ENCODE data around the gene MYCBP.

DNA sequence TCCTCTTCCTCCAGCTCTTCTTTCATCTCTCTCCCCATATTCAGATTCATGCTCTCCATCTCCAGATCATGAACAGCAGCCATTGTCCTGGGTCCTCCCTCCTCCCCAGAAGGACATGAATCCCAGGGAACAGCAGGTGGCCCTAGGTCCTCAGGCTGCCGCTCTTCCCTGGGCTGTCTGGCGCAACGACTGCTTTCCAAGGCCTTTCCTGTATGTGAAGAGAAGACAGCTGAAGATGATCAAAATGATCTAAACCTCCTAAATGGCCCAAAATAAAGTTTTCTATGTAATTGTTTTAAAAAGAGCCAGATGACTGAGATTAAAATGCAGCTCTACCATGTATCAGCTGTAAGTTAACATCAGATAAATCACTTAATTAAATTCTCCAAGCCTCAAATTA is 46.0 kb upstream of the MYCBP start:
- TF ChIP-seq, protein P1, sequence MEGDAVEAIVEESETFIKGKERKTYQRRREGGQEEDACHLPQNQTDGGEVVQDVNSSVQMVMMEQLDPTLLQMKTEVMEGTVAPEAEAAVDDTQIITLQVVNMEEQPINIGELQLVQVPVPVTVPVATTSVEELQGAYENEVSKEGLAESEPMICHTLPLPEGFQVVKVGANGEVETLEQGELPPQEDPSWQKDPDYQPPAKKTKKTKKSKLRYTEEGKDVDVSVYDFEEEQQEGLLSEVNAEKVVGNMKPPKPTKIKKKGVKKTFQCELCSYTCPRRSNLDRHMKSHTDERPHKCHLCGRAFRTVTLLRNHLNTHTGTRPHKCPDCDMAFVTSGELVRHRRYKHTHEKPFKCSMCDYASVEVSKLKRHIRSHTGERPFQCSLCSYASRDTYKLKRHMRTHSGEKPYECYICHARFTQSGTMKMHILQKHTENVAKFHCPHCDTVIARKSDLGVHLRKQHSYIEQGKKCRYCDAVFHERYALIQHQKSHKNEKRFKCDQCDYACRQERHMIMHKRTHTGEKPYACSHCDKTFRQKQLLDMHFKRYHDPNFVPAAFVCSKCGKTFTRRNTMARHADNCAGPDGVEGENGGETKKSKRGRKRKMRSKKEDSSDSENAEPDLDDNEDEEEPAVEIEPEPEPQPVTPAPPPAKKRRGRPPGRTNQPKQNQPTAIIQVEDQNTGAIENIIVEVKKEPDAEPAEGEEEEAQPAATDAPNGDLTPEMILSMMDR (IDR thresholded peaks at IDR 0.05) = no peak
- TF ChIP-seq POLR2AphosphoS5 (IDR thresholded peaks at IDR 0.05; ENCODE audit: insufficient read depth in 1 of 2, low read depth in 1 of 2) = no peak

Measured in vagina (tissue), 2 donors.